HG03571 (cell line): ENCODE data around the gene UBA5.

Experiments used
- ATAC-seq: cut with Tn5 transposase; IDR thresholded peaks from one replicate; pipeline ENCODE4 v1.9.1; 2021; ENCODE audit not compliant: unreplicated experiment

The UBA5 gene

GRCh38 chr3:132652640-132653270 lies 7.4 kb upstream of the UBA5 start:
- ATAC-seq = no peak

GRCh38 chr3:132654190-132654589 lies 5.9 kb upstream of the UBA5 start:
- no peak for ATAC-seq

- no peak for ATAC-seq
These were observed 5.4 kb upstream of the UBA5 start for GRCh38 chr3:132654721-132655120.

GRCh38 chr3:132655471-132655870 lies 4.7 kb upstream of the UBA5 start:
- ATAC-seq = no peak

- ATAC-seq = no peak
These were observed 2.0 kb upstream of the UBA5 start for GRCh38 chr3:132657869-132658747.

- ATAC-seq = no peak
These were observed 1.1 kb upstream of the UBA5 start for GRCh38 chr3:132659000-132659364.

GRCh38 chr3:132659365-132660051 lies 621 bp upstream of the UBA5 start, which contains the start of gene ACAD11:
TSS of gene ACAD11 (minus strand) at chr3:132659809. CDS start at chr3:132659751, 58 bp downstream.
- peak; percentile 49 for ATAC-seq

- no peak for ATAC-seq
These were observed 612 bp downstream of the UBA5 start for GRCh38 chr3:132660811-132661070.

GRCh38 chr3:132661101-132661500 lies 972 bp downstream of the UBA5 start:
- ATAC-seq = no peak

GRCh38 chr3:132662212-132662611 lies 2.1 kb downstream of the UBA5 start:
- no peak for ATAC-seq

- no peak for ATAC-seq
These were observed 5.2 kb downstream of the UBA5 start for GRCh38 chr3:132665230-132665745.

- ATAC-seq = no peak
These were observed 9.2 kb downstream of the UBA5 start for GRCh38 chr3:132669256-132669777.

GRCh38 chr3:132675408-132675807 lies 15.3 kb downstream of the UBA5 start:
- ATAC-seq = no peak

GRCh38 chr3:132679911-132680310 lies 19.8 kb downstream of the UBA5 start:
- no peak for ATAC-seq

- no peak for ATAC-seq
These were observed 21.3 kb downstream of the UBA5 start for GRCh38 chr3:132681421-132681820.

- ATAC-seq = no peak
These were observed 22.1 kb downstream of the UBA5 start for GRCh38 chr3:132682201-132682600.

GRCh38 chr3:132690040-132690439 lies 29.9 kb downstream of the UBA5 start:
- ATAC-seq = no peak

- ATAC-seq = no peak
These were observed 34.9 kb downstream of the UBA5 start for GRCh38 chr3:132694991-132695390.

GRCh38 chr3:132695422-132695821 lies 35.3 kb downstream of the UBA5 start:
- no peak for ATAC-seq

- no peak for ATAC-seq
These were observed 43.6 kb downstream of the UBA5 start for GRCh38 chr3:132703733-132704132.

- no peak for ATAC-seq
These were observed 49.6 kb downstream of the UBA5 start for GRCh38 chr3:132709761-132710160.

GRCh38 chr3:132710311-132710710 lies 50.2 kb downstream of the UBA5 start:
- ATAC-seq = no peak
